Measurements from ENCODE around the gene VWC2. TPM values are rescaled to one million over a fixed set of nuclear protein-coding genes. Genes with fewer than 3 reads are reported as not detected.

Gene VWC2
- total and polyA plus RNA-seq, 12 donors: under 0.01 to 0.04 (median under 0.01) TPM; not detected in 7

- Histone ChIP-seq H3K4me3 (no peak overlapping the region), H3K9me3 (replicated peaks in 1 of 3) (no peaks in the 10 kb centered on the region), H3K4me1 (replicated peaks in 1 of 2) (no peaks in the 10 kb centered on the region), H3K27me3 (no peaks in the 10 kb centered on the region), H3K27ac (no peak overlapping the region), H3K36me3 (replicated peaks in 1 of 2) (no peaks in the 10 kb centered on the region)
- DNase-seq: no peak
- no peak for TF ChIP-seq CTCF (IDR thresholded peaks at IDR 0.05)
- no peak for TF ChIP-seq POLR2A (IDR thresholded peaks at IDR 0.05)
- intact Hi-C loops (cut with DNase I): no loop called here
- 73 to 92% (median 83%) methylated on average over 1 of the region's 1 CpG for WGBS, 4 donors
These were observed 110.5 kb downstream of the VWC2 start for GRCh38 chr7:49883933-49884332.

GRCh38 chr7:49885593-49886285 is 112.3 kb downstream of the VWC2 start:
- no peaks in the 10 kb centered on the region for H3K9me3 ChIP-seq (replicated peaks in 1 of 3)
- H3K27ac ChIP-seq: no peak overlapping the region
- no peak overlapping the region for H3K4me3 ChIP-seq
- TF ChIP-seq CTCF (IDR thresholded peaks at IDR 0.05): no peak
- no peak for TF ChIP-seq POLR2A (IDR thresholded peaks at IDR 0.05)
- 70 to 78% (median 73%) methylated on average over 11 of the region's 11 CpGs for WGBS, 4 donors
- no peaks in the 10 kb centered on the region for H3K4me1 ChIP-seq (replicated peaks in 1 of 2)
- intact Hi-C loops (cut with DNase I): no loop called here
- no peak for DNase-seq
- H3K27me3 ChIP-seq: no peaks in the 10 kb centered on the region
- no peaks in the 10 kb centered on the region for H3K36me3 ChIP-seq (replicated peaks in 1 of 2)

- no peaks in the 10 kb centered on the region for H3K36me3 ChIP-seq (replicated peaks in 1 of 2)
- WGBS, 4 donors: 82 to 88% (median 85%) methylated on average over 2 of the region's 2 CpGs
- intact Hi-C loops (cut with DNase I): no loop called here
These were observed 119.0 kb downstream of the VWC2 start for GRCh38 chr7:49892481-49892880.

GRCh38 chr7:49893131-49893530 is 119.7 kb downstream of the VWC2 start:
- DNase-seq: no peak
- no peaks in the 10 kb centered on the region for H3K9me3 ChIP-seq (replicated peaks in 1 of 3)
- intact Hi-C loops (cut with DNase I): no loop called here
- H3K27me3 ChIP-seq: no peaks in the 10 kb centered on the region
- H3K36me3 ChIP-seq (replicated peaks in 1 of 2): no peaks in the 10 kb centered on the region
- H3K4me1 ChIP-seq (replicated peaks in 1 of 2): no peaks in the 10 kb centered on the region
- no peak overlapping the region for H3K27ac ChIP-seq
- TF ChIP-seq CTCF (IDR thresholded peaks at IDR 0.05) (no peak), POLR2A (IDR thresholded peaks at IDR 0.05) (no peak)
- no peak overlapping the region for H3K4me3 ChIP-seq
- 57 to 58% (median 58%) methylated on average over 4 of the region's 4 CpGs for WGBS, 4 donors

More at GRCh38 chr7:49892481-49892880, 119.0 kb downstream of the VWC2 start:
- no peaks in the 10 kb centered on the region for H3K4me1 ChIP-seq (replicated peaks in 1 of 2)
- no peak overlapping the region for H3K27ac ChIP-seq
- no peaks in the 10 kb centered on the region for H3K9me3 ChIP-seq (replicated peaks in 1 of 3)
- no peaks in the 10 kb centered on the region for H3K27me3 ChIP-seq
- no peak for DNase-seq
- no peak for TF ChIP-seq CTCF (IDR thresholded peaks at IDR 0.05)
- no peak overlapping the region for H3K4me3 ChIP-seq

Measured in adrenal gland (tissue), 12 donors.